NCI-H2081 treated with DMSO at 0.1 percent for 48 hours (cell line): ENCODE measurements around the gene NCBP1.
A peak's percentile ranks its signal among the peaks of the same experiment; 100 is the strongest.
"Not testable (repeated sequence)": the region's sequence is repeated elsewhere in the genome, so short reads cannot be mapped to it uniquely, and the experiment has no call there.

Experiments used
- DNase-seq: peaks from one replicate; lab custom pipeline; 2025; lab: John Stamatoyannopoulos, UW

Gene NCBP1

GRCh38 chr9:97675655-97676054, 42.0 kb downstream of the NCBP1 start:
- DNase-seq, result no peak

DNA sequence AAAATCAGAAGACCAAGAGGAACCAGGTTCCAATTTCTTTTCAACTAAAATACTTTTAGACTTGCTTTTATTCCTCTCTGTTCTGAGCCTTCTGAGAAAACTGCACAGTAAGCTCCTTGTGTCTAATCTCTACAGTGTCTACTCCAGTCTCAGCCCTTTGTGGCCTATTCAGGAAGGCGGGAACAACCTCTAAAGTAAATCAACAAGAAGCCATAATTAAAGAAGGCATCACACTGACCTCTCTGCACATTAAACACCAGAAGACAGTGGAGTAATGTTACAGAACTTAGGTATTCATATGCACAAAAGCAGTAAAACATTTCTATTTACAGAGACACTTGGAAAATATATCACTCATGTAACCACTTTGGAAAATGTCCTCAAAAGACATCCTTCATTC, 48.6 kb downstream of the NCBP1 start:
- no peak for DNase-seq

GRCh38 chr9:97688654-97689053, 55.0 kb downstream of the NCBP1 start:
- DNase-seq, result no peak

- DNase-seq, result no peak
These were observed 56.0 kb downstream of the NCBP1 start for GRCh38 chr9:97689401-97690180.

DNA sequence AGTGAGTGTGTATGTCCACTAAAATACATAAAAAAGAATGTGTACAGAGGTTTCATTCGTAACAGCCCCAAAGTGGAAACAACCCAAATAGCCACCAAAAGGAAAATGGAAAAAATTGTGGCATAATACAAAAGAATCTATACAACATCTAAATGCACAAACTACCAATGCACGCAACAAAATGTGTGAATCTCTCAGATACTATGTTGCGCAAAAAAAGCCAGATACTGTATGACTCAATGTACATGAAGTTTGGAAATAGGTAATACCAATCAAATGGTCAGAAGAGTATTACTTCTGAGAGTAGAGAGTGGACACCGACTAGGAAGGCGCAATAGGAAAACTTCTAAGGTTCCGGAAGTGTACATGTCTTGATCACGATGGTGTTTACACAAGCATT, 61.1 kb downstream of the NCBP1 start:
- DNase-seq, result no peak

GRCh38 chr9:97695390-97695789, 61.8 kb downstream of the NCBP1 start:
- no peak for DNase-seq

- DNase-seq, result no peak
These were observed 62.6 kb downstream of the NCBP1 start for GRCh38 chr9:97695995-97696802.

DNA sequence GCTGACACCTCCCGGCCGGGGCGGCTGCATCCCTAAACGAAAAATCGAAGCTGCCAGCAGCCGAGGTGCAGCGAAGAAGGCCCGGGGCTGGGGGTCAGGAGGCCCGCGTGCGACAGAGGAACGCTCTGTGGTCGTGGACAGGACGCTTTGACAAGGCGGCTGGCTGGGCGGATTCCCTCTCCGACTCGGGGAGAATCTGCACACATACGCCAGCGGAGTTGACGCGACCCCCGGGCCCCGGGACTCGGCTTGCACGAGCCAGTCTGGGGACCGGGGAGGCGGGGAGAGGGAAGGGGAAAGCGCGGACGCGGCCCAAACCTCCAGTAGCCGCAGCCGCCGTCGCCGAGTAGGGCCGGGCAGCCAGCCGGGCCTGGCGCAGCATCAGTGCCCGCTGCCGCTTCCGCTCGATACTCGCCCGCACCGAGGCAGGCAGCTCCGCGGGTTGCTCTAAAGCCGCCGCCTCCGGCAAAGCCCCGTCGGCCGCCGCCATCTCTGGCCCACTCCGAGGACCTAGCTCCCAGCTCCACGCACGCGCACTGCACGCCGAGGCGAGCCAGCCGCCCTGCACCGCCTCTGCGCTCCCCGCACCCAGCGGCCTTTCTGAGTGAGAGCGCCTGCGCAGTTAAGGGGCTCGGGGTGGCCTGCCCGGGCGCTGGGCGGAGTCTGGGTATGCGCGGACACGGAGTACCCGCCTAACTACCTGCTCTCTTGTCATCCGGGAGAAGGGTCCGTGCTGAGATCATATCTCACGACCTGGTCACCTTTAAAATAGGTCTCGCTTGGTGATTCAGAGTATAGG, 63.4 kb downstream of the NCBP1 start, which contains the start of gene XPA:
Gene XPA, minus strand, starts transcription at position 538 of the 799 bp plus-strand sequence. Its CDS starts 48 bp downstream, at position 490.
- DNase-seq, result peak; percentile 74

GRCh38 chr9:97697837-97698236, 64.2 kb downstream of the NCBP1 start:
- DNase-seq, result no peak

DNA sequence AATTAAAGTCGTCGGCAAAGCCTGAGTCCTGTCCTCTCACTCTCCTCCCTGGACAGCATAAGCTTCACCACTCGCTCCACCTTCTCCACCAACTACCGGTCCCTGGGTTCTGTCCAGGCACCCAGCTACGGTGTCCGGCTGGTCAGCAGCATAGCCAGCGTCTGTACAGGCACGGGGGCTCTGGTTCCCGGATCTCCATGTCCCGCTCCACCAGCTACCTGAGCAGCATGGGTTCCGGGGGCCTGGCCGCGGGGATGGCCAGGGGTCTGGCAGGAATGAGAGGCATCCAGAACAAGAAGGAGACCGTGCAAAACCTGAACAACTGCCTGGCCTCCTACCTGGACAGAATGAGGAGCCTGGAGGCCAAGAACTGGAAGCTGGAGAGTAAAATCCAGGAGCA, 65.2 kb downstream of the NCBP1 start:
- DNase-seq, result no peak

- DNase-seq, result not testable (repeated sequence)
These were observed 65.7 kb downstream of the NCBP1 start for GRCh38 chr9:97699281-97699680.

DNA sequence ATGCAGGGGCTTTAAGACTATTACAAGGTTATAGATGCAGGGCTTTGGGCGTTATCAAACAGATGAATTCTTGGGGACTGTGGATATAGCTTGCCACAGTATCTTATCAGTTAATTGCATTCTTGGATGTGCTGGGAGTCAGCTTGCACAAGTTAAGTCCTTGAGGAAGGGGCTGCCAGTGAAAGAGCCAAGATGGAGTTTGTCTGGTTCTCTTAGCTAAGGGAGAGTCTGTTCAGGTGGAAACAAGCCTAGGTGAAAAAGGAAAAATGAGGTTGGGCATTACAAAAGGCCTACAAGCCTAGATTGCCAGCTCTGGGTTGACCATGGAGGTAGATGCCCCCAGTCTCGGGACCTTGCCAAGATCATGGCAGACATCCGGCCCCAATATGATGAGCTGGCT, 66.2 kb downstream of the NCBP1 start:
- not testable (repeated sequence) for DNase-seq

- DNase-seq, result peak; percentile 40
These were observed 70.1 kb downstream of the NCBP1 start for GRCh38 chr9:97703437-97704344.

GRCh38 chr9:97704345-97704677, 70.7 kb downstream of the NCBP1 start:
- DNase-seq, result no peak

DNA sequence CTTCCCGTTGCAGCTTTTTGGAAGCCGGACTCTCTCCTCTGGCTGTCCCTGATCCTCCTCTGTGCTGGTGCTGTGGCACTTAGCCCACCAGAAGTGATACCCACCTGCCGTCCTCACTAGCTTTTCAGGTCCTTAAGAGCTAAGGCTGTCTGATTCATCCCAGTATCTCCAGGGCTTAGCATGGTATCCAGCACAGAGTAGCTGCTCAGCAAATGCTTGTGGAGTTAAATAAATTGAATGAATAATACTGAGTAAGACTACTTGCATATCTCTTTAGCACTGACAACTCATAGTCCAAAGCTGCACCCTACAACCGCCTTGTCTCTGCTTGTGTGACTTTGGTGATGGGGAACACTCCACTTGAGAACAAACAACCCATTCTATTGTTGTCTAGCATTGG, 71.2 kb downstream of the NCBP1 start:
- DNase-seq, result no peak

DNA sequence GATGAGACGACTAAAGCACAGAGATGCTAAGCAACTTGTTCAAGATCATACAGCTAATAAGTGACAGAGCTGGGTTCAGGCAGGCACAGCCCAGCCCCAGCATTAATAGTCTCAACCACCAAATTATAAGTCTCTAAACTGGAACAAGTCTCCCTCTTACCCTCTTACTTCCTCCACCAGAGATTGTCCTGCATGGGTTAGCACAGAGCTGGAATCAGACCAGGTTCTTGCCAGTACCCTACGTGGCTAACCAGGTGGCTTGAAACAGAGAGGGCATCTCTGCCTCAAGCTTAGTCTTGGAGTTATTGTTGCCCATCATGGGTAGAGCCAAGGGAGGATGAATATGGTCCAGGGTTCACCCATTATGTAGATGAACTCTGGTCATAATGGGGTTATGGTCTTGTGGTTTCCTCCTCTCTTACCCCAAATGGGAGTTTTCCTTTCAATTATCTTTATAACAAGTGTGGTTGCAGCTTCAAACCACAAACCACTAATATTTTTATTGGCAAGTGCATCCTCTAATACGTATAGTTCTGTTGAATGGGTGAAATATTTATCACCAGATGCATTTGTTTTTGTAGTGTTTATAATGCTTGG, 71.8 kb downstream of the NCBP1 start:
- no peak for DNase-seq

DNA sequence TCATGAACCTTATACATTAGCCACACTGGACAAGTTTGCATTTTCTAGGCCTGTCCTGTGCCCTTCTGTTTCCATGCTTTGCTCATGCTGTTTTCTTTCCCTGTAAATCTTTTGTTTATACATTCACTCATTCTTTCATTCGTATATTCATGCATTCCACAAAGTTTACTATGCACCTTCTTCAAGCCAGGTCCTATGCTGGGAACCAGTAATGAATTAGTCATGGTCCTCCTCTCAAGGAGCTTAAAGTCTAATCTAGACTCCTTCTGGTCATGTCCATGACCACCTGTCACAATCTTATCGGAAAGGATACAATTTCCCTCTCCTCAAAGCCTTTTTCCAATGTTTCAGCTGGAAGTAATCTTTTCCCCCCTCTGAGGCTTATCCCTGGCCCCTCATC, 72.6 kb downstream of the NCBP1 start:
- no peak for DNase-seq

DNA sequence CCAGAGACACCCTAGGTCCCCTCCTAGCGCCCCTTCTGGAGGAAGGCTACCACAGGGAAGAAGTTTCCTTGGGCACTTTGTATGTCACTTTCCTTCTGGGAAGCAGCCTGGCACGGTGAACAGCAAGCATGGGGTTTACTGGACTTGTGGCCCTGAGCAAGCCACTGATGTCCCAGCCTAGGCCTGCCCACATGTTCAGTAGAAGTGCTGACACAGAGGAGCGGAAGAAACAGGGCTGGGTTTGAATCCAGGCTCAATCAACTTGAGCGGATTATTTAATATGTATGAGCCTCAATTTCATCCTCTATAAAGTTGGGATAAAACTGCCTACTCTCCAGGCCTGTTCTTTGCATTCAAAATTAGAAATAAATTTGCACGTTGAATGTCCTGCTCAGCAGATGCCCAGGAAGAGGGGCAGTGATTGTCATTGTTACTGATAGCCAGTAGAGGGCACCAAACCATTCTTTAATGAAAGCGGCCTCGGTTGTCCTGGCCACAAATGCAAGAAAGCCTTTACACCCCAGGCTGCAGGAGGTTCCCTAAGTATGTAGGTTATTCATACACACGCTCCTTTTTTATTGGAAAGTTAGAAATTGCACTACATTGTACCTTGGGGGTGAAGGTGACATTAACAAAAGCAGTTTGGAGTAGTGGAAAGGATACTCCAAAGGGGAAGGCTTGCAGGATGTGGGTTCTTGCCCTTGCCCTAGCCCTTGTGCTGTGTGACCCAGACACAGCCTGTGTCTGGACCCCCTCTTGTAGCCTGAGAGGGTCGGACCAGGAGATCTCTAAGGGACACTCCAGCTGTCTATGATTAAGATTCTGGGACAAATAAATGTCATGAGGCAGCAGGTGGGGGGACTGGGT, 77.0 kb downstream of the NCBP1 start:
- peak; percentile 27 for DNase-seq

DNA sequence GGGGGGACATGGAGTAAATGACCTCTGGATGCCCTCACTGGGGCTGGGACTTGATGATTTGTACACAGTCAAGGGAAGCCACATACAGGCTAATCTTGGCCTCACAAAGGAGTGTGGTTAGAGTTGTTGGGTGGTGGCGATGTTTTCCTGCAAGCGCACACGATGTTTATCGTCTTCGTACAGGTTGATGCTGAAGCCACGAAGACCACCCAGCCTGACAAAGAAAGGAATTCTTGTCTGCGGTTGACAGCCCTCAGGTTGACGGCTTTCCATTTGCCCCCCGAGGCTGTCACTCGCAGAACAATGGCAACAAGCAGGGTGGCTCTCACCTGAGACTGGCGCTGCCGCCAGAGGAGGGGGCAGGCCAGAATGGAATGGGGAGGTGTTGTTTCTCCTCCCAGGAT, 77.6 kb downstream of the NCBP1 start:
- DNase-seq, result no peak

DNA sequence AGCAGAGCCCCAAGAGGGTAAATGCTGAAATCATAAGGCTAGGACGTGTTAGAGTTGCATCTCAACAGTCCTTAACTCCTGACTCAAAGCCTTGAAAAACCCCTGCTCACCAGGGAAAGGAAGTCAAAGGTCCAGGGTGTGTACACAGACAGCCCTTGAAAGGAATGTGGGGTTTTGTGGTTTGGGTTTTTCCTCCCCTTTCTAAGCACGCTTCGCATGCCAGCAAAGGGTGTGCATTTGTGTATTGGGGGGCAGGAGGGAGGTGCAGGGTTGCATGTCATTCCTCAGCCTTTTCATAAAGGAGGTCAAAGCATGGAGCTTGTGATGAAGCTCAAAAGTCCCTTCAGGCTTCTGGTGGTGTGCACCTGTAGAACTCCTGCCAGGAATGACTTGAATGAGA, 80.8 kb downstream of the NCBP1 start:
- DNase-seq, result no peak
